ENCODE measurements around the gene KIF19. TPM values are rescaled to one million over a fixed set of nuclear protein-coding genes. Genes with fewer than 3 reads are reported as not detected.
A peak's percentile ranks its signal among the peaks of the same experiment; 100 is the strongest.

KIF19 gene
- polyA plus RNA-seq, 2 of the 4 experiments (the other 2 are of a cell fraction) = not detected

GRCh38 chr17:74309902-74310301 lies 16.1 kb upstream of the KIF19 start:
- H3K9me3 ChIP-seq = peaks cover 2% of the 10 kb centered on the region; the same call in 1 of the 3 replicates
- DNase-seq (ENCODE audit: low read depth in 1 of 2, low spot score in 1 of 2) (peak in 1 of 2 experiments; percentile 25), ATAC-seq (peak in 1 of 2 experiments; percentile 50; a peak in 3 of 6 replicates), FAIRE-seq (no peak)
- TF ChIP-seq ZNF302 (CRISPR knock-in tag; IDR thresholded peaks at IDR 0.05) (no peak), RNF2 (IDR thresholded peaks at IDR 0.05; ENCODE audit: borderline replicate concordance, low read depth) (no peak), NPAS2 (CRISPR knock-in tag; IDR thresholded peaks at IDR 0.05; ENCODE audit: borderline replicate concordance) (no peak), RFX5 (IDR thresholded peaks at IDR 0.05) (no peak), ZFP36 (IDR thresholded peaks at IDR 0.05; ENCODE audit: borderline replicate concordance, partially characterized antibody) (no peak), ATOH8 (CRISPR knock-in tag; IDR thresholded peaks at IDR 0.05; ENCODE audit: low read depth) (no peak), REST (IDR thresholded peaks at IDR 0.05) (no peak), RAD21 (conservative IDR thresholded peaks at IDR 0.05 in 1 of 2, IDR thresholded peaks at IDR 0.05 in 1 of 2) (no peak), PHF8 (IDR thresholded peaks at IDR 0.05; ENCODE audit: borderline replicate concordance, low read depth) (no peak), FOSB (CRISPR knock-in tag; IDR thresholded peaks at IDR 0.05) (no peak), ZSCAN20 (CRISPR knock-in tag; IDR thresholded peaks at IDR 0.05) (no peak), EP300 (IDR thresholded peaks at IDR 0.05) (no peak), ELK1 (IDR thresholded peaks at IDR 0.05; ENCODE audit: low read depth, low read length) (no peak), RCOR1 (IDR thresholded peaks at IDR 0.05; ENCODE audit: low read depth, low read length) (no peak), TFCP2L1 (CRISPR knock-in tag; IDR thresholded peaks at IDR 0.05) (no peak), FOXS1 (CRISPR knock-in tag; IDR thresholded peaks at IDR 0.05) (no peak), HEYL (CRISPR knock-in tag; IDR thresholded peaks at IDR 0.05) (no peak), CHD2 (IDR thresholded peaks at IDR 0.05; ENCODE audit: low read length, partially characterized antibody) (no peak), TP53 (CRISPR knock-in tag; IDR thresholded peaks at IDR 0.05) (no peak)
- H3K4me3 ChIP-seq = no peak overlapping the region
- H3K4me2 ChIP-seq = no peak overlapping the region
- 0 out of 3 replicates have a peak, but pooled peaks cover 3% of the 10 kb centered on the region for H3K4me1 ChIP-seq
- POLR2A ChIA-PET = no interaction called here
- no peak overlapping the region for H3K27ac ChIP-seq
- WGBS (ENCODE audit: missing lambda C conversion rate) = 13% methylated on average over 11 of the region's 12 CpGs
- CTCF ChIA-PET = interaction anchor here (0.7 to 2.2 kb wide), 5 partner anchors 9 to 111 kb away, joined by 3 to 8 read pairs (median 5); no protein-coding TSS in a partner anchor

GRCh38 chr17:74314877-74315276 lies 11.1 kb upstream of the KIF19 start:
- ChIA-PET POLR2A (no interaction called here), CTCF (interaction anchor here (0.7 to 2.7 kb wide), 7 partner anchors 14 to 53 kb away, joined by 3 to 9 read pairs (median 4); partner anchors contain the start of gene BTBD17)
- no peaks in the 10 kb centered on the region for H3K9me3 ChIP-seq
- 47% methylated on average over 15 of the region's 15 CpGs for WGBS (ENCODE audit: missing lambda C conversion rate)
- ATAC-seq (no peak), DNase-seq (ENCODE audit: low read depth in 1 of 2, low spot score in 1 of 2) (no peak), FAIRE-seq (no peak)
- no peak overlapping the region for H3K4me3 ChIP-seq
- 0 out of 3 replicates have a peak, but pooled peaks cover 2% of the 10 kb centered on the region for H3K4me1 ChIP-seq
- H3K27ac ChIP-seq = no peak overlapping the region
- H3K4me2 ChIP-seq = no peak overlapping the region
- TF ChIP-seq TFCP2L1 (CRISPR knock-in tag; IDR thresholded peaks at IDR 0.05) (no peak), SREBF2 (IDR thresholded peaks at IDR 0.05) (no peak), MYC (IDR thresholded peaks at IDR 0.05; ENCODE audit: borderline replicate concordance, low read length) (no peak), CBX2 (IDR thresholded peaks at IDR 0.05; ENCODE audit: borderline replicate concordance, low read depth) (no peak), KDM1A (IDR thresholded peaks at IDR 0.05; ENCODE audit: low read depth) (no peak), RAD21 (conservative IDR thresholded peaks at IDR 0.05 in 1 of 2, IDR thresholded peaks at IDR 0.05 in 1 of 2) (no peak), HOXB13 (CRISPR knock-in tag; IDR thresholded peaks at IDR 0.05; ENCODE audit: low read depth) (no peak), KDM5A (IDR thresholded peaks at IDR 0.05) (no peak), JUNB (IDR thresholded peaks at IDR 0.05) (no peak), POLR2AphosphoS2 (conservative IDR thresholded peaks at IDR 0.05; ENCODE audit: low read length) (no peak), ELK1 (IDR thresholded peaks at IDR 0.05; ENCODE audit: low read depth, low read length) (no peak), USF2 (IDR thresholded peaks at IDR 0.05) (no peak), ATOH8 (CRISPR knock-in tag; IDR thresholded peaks at IDR 0.05; ENCODE audit: low read depth) (no peak), HEYL (CRISPR knock-in tag; IDR thresholded peaks at IDR 0.05) (no peak), HDAC2 (IDR thresholded peaks at IDR 0.05) (no peak)

Measured in A549 (cell line).